ENCODE data around the gene GRIA1.
A peak's percentile ranks its signal among the peaks of the same experiment; 100 is the strongest.

Gene GRIA1

DNA sequence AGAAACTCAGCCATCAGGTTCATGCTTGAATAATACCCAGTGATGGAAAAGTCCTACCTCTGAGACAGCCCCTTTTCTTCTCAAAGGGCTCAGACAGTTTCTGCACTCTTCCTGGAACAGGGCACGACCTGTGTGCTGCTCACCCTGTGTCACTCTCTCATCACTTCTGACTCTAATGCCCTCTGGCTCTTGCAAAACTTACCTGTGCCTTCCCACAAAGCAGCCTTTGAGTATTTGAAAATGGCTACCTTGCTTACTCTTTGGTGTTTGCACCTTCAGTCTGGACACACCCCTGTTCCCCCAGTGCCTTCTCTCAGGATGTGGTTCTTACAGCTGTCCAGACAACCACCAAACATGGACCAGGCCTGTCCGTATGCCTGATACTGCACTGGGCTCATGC lies 171.4 kb downstream of the GRIA1 start:
- no peak overlapping the region for H4K12ac ChIP-seq (ENCODE audit: low read depth, low read length)
- H2AFZ ChIP-seq (ENCODE audit: insufficient read depth, low read length, poor library complexity): no peak overlapping the region
- no peak overlapping the region for H3K4ac ChIP-seq (ENCODE audit: low read depth, low read length)
- no peak overlapping the region for H2AK5ac ChIP-seq (ENCODE audit: low read length)
- H3K14ac ChIP-seq (ENCODE audit: low read length): no peak overlapping the region
- H3K9ac ChIP-seq (ENCODE audit: low read length): no peak overlapping the region
- no peak overlapping the region for H3K4me2 ChIP-seq (ENCODE audit: low read length)
- no peaks in the 10 kb centered on the region for H3K36me3 ChIP-seq (ENCODE audit: control insufficient read depth in 1 of 2, insufficient read depth in 2 of 2, low read length in 2 of 2)
- H3K27ac ChIP-seq (ENCODE audit: low read depth, low read length): no peak overlapping the region
- H3K4me1 ChIP-seq (ENCODE audit: control insufficient read depth in 1 of 2, insufficient read depth in 2 of 2, low read length in 2 of 2): peaks cover 0 to 6% of the 10 kb centered on the region in 2 experiments
- no peak overlapping the region for H2BK120ac ChIP-seq (ENCODE audit: insufficient read depth, low read length, poor library complexity)
- no peak overlapping the region for H3K18ac ChIP-seq (ENCODE audit: low read length)
- H3K9me3 ChIP-seq (ENCODE audit: insufficient read depth, low read depth, low read length): no peaks in the 10 kb centered on the region
- no peak overlapping the region for H2BK5ac ChIP-seq (ENCODE audit: low read depth, low read length, poor library complexity)
- no peaks in the 10 kb centered on the region for H3K79me2 ChIP-seq (ENCODE audit: control insufficient read depth, insufficient read depth, low read length, poor library complexity)
- WGBS (ENCODE audit: extremely low coverage, insufficient coverage, insufficient read length): no CpG with 5 or more reads among the region's 2 CpGs
- H3K79me1 ChIP-seq (ENCODE audit: low read length): no peaks in the 10 kb centered on the region
- H4K8ac ChIP-seq (ENCODE audit: low read depth, low read length): no peak overlapping the region
- DNase-seq: no peak
- H3K4me3 ChIP-seq (ENCODE audit: low read depth, low read length): no peak overlapping the region
- H4K91ac ChIP-seq (ENCODE audit: low read depth, low read length): no peak overlapping the region
- no peak overlapping the region for H3K23ac ChIP-seq (ENCODE audit: low read length)
- no peak overlapping the region for H2BK12ac ChIP-seq (ENCODE audit: low read length)
- no peaks in the 10 kb centered on the region for H3K27me3 ChIP-seq (ENCODE audit: insufficient read depth, low read length)

DNA sequence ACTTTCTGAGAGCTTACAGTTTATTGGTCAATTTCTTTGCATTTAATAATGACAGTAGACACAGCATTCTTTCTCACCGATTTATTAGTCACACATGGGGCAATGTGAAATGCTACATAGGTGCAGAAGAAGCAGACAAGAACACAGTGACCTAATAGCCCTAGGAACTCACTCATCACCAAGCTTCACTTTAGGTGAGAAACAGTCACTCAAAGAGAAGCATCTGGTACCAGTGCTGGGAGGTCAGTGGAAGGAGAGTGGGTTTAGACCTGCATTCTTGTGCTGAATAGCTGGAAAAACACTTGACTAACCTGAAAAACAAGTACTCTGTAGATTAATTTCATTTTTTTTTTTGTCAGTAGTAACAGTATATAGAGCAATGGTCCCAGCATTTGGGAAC lies 179.6 kb downstream of the GRIA1 start:
- H3K27ac ChIP-seq (ENCODE audit: low read depth, low read length): no peak overlapping the region
- no CpG with 5 or more reads among the region's 1 CpG for WGBS (ENCODE audit: extremely low coverage, insufficient coverage, insufficient read length)

DNA sequence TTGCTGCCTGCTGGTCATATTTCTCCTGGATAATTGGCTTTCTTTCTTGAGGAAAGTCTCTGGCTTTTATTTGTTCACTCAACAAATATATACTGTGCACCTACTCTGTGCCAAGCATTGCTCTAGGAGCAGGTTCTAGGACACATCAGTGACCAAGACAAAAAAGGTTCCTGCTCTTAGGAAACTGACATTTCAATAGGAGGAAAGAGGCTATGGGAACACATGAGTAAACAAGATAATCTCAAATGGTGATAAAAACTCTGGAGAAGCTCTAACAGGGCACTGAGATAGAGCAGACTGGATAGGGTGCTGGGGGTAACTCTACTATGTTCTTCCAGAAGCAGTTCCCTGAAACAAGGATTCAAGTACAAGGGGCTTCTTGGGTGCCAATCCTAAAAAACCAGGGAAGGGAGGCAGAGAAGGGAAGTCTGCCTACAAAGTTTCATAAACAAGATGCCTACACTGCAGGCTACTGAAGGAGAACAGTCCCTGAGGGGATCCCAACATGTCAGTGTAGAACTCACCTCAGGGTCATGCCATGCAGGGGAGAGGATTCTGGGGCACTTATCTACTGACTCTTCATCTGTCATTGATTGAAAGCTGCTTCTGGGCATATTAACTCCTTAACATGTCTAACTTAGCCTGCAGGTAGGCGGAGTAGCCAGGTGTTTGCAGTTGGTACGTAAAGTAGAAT lies 181.3 kb downstream of the GRIA1 start:
- H4K91ac ChIP-seq (ENCODE audit: low read depth, low read length): no peak overlapping the region
- no peak overlapping the region for H3K9ac ChIP-seq (ENCODE audit: low read length)

More for the DNA sequence above, 179.6 kb downstream of the GRIA1 start:
- Histone ChIP-seq H2AK5ac (ENCODE audit: low read length) (no peak overlapping the region), H3K14ac (ENCODE audit: low read length) (no peak overlapping the region), H2BK120ac (ENCODE audit: insufficient read depth, low read length, poor library complexity) (no peak overlapping the region), H3K4ac (ENCODE audit: low read depth, low read length) (no peak overlapping the region), H3K4me3 (ENCODE audit: low read depth, low read length) (no peak overlapping the region), H4K8ac (ENCODE audit: low read depth, low read length) (no peak overlapping the region), H2BK5ac (ENCODE audit: low read depth, low read length, poor library complexity) (no peak overlapping the region), H2BK12ac (ENCODE audit: low read length) (no peak overlapping the region), H4K91ac (ENCODE audit: low read depth, low read length) (no peak overlapping the region), H3K4me1 (ENCODE audit: control insufficient read depth in 1 of 2, insufficient read depth in 2 of 2, low read length in 2 of 2) (no peaks in the 10 kb centered on the region), H3K4me2 (ENCODE audit: low read length) (no peak overlapping the region), H3K9ac (ENCODE audit: low read length) (no peak overlapping the region), H3K36me3 (ENCODE audit: control insufficient read depth in 1 of 2, insufficient read depth in 2 of 2, low read length in 2 of 2) (no peaks in the 10 kb centered on the region), H4K12ac (ENCODE audit: low read depth, low read length) (no peak overlapping the region), H3K9me3 (ENCODE audit: insufficient read depth, low read depth, low read length) (peaks cover 1% of the 10 kb centered on the region), H3K18ac (ENCODE audit: low read length) (no peak overlapping the region), H3K79me2 (ENCODE audit: control insufficient read depth, insufficient read depth, low read length, poor library complexity) (no peaks in the 10 kb centered on the region), H3K79me1 (ENCODE audit: low read length) (no peaks in the 10 kb centered on the region), H3K27me3 (ENCODE audit: insufficient read depth, low read length) (no peaks in the 10 kb centered on the region), H2AFZ (ENCODE audit: insufficient read depth, low read length, poor library complexity) (no peak overlapping the region), H3K23ac (ENCODE audit: low read length) (no peak overlapping the region)
- DNase-seq: peak; percentile 47 to 56

DNA sequence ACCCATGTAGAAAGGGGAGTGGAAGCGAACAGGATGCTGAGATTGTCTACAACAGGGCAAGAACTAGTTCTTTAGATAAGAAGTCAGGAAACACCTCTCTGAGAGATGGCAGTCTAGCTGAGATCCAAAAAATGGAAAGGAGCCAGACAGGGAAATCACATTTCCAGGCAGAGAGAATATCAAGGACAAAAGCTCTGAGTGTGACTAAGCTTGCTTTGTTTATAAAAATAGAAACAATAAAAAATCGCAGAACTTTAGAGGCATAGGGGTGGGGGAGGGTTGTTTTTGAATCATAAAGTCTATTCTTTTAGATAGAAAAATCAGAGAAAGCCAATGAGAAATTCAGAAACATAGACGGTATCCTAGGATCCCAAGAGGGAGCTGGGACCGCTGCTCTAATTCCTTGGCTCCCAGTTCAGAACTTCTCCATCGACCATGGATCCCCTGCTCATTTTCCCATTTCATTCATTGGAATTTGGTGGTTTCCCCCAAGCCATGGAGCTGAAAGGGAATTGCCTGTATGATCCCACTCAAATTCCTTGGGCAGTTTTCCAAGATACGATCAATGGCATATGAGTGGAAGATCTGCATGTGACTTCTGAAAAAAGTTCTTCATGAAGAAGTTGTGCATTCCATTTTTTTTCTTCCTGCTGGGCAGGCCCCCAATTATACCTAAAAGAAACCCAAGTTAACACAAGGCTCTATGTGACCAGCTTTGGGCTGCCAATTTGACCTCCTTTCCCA lies 182.0 kb downstream of the GRIA1 start:
- Histone ChIP-seq H3K14ac (ENCODE audit: low read length) (no peak overlapping the region), H4K12ac (ENCODE audit: low read depth, low read length) (no peak overlapping the region), H2AFZ (ENCODE audit: insufficient read depth, low read length, poor library complexity) (no peak overlapping the region), H3K18ac (ENCODE audit: low read length) (no peak overlapping the region), H3K4me2 (ENCODE audit: low read length) (no peak overlapping the region), H3K79me1 (ENCODE audit: low read length) (no peaks in the 10 kb centered on the region), H3K4me1 (ENCODE audit: control insufficient read depth in 1 of 2, insufficient read depth in 2 of 2, low read length in 2 of 2) (no peaks in the 10 kb centered on the region), H2BK120ac (ENCODE audit: insufficient read depth, low read length, poor library complexity) (no peak overlapping the region), H2BK12ac (ENCODE audit: low read length) (no peak overlapping the region), H3K36me3 (ENCODE audit: control insufficient read depth in 1 of 2, insufficient read depth in 2 of 2, low read length in 2 of 2) (no peaks in the 10 kb centered on the region), H4K8ac (ENCODE audit: low read depth, low read length) (no peak overlapping the region), H3K23ac (ENCODE audit: low read length) (no peak overlapping the region), H2BK5ac (ENCODE audit: low read depth, low read length, poor library complexity) (no peak overlapping the region), H4K91ac (ENCODE audit: low read depth, low read length) (no peak overlapping the region), H3K79me2 (ENCODE audit: control insufficient read depth, insufficient read depth, low read length, poor library complexity) (no peaks in the 10 kb centered on the region), H3K9ac (ENCODE audit: low read length) (no peak overlapping the region), H3K27me3 (ENCODE audit: insufficient read depth, low read length) (no peaks in the 10 kb centered on the region), H3K4ac (ENCODE audit: low read depth, low read length) (no peak overlapping the region), H3K27ac (ENCODE audit: low read depth, low read length) (no peak overlapping the region), H2AK5ac (ENCODE audit: low read length) (no peak overlapping the region), H3K9me3 (ENCODE audit: insufficient read depth, low read depth, low read length) (peaks cover 1% of the 10 kb centered on the region), H3K4me3 (ENCODE audit: low read depth, low read length) (no peak overlapping the region)
- no CpG with 5 or more reads among the region's 6 CpGs for WGBS (ENCODE audit: extremely low coverage, insufficient coverage, insufficient read length)
- DNase-seq: no peak

More for the DNA sequence above, 181.3 kb downstream of the GRIA1 start:
- no peak overlapping the region for H3K27ac ChIP-seq (ENCODE audit: low read depth, low read length)
- H3K27me3 ChIP-seq (ENCODE audit: insufficient read depth, low read length): no peaks in the 10 kb centered on the region
- no peak overlapping the region for H2AFZ ChIP-seq (ENCODE audit: insufficient read depth, low read length, poor library complexity)
- H3K79me1 ChIP-seq (ENCODE audit: low read length): no peaks in the 10 kb centered on the region
- H3K4me3 ChIP-seq (ENCODE audit: low read depth, low read length): no peak overlapping the region
- H2AK5ac ChIP-seq (ENCODE audit: low read length): no peak overlapping the region
- no peak overlapping the region for H3K18ac ChIP-seq (ENCODE audit: low read length)
- H4K12ac ChIP-seq (ENCODE audit: low read depth, low read length): no peak overlapping the region
- H3K4me2 ChIP-seq (ENCODE audit: low read length): no peak overlapping the region
- H2BK12ac ChIP-seq (ENCODE audit: low read length): no peak overlapping the region
- no peak for DNase-seq
- no peaks in the 10 kb centered on the region for H3K4me1 ChIP-seq (ENCODE audit: control insufficient read depth in 1 of 2, insufficient read depth in 2 of 2, low read length in 2 of 2)
- H3K23ac ChIP-seq (ENCODE audit: low read length): no peak overlapping the region
- H3K79me2 ChIP-seq (ENCODE audit: control insufficient read depth, insufficient read depth, low read length, poor library complexity): no peaks in the 10 kb centered on the region
- no peak overlapping the region for H2BK120ac ChIP-seq (ENCODE audit: insufficient read depth, low read length, poor library complexity)
- H3K14ac ChIP-seq (ENCODE audit: low read length): no peak overlapping the region
- H3K4ac ChIP-seq (ENCODE audit: low read depth, low read length): no peak overlapping the region
- WGBS (ENCODE audit: extremely low coverage, insufficient coverage, insufficient read length): no CpG with 5 or more reads among the region's 2 CpGs
- H3K9me3 ChIP-seq (ENCODE audit: insufficient read depth, low read depth, low read length): peaks cover 1% of the 10 kb centered on the region
- no peak overlapping the region for H4K8ac ChIP-seq (ENCODE audit: low read depth, low read length)
- H3K36me3 ChIP-seq (ENCODE audit: control insufficient read depth in 1 of 2, insufficient read depth in 2 of 2, low read length in 2 of 2): no peaks in the 10 kb centered on the region
- no peak overlapping the region for H2BK5ac ChIP-seq (ENCODE audit: low read depth, low read length, poor library complexity)
